G401.6 (cell line): ENCODE results near the gene SULF2.

Experiments
- FAIRE-seq: peaks from 2 replicates; lab custom pipeline; 2012; peaks lifted over from hg19 to GRCh38; lab: Jason Lieb, UNC

The SULF2 gene

DNA sequence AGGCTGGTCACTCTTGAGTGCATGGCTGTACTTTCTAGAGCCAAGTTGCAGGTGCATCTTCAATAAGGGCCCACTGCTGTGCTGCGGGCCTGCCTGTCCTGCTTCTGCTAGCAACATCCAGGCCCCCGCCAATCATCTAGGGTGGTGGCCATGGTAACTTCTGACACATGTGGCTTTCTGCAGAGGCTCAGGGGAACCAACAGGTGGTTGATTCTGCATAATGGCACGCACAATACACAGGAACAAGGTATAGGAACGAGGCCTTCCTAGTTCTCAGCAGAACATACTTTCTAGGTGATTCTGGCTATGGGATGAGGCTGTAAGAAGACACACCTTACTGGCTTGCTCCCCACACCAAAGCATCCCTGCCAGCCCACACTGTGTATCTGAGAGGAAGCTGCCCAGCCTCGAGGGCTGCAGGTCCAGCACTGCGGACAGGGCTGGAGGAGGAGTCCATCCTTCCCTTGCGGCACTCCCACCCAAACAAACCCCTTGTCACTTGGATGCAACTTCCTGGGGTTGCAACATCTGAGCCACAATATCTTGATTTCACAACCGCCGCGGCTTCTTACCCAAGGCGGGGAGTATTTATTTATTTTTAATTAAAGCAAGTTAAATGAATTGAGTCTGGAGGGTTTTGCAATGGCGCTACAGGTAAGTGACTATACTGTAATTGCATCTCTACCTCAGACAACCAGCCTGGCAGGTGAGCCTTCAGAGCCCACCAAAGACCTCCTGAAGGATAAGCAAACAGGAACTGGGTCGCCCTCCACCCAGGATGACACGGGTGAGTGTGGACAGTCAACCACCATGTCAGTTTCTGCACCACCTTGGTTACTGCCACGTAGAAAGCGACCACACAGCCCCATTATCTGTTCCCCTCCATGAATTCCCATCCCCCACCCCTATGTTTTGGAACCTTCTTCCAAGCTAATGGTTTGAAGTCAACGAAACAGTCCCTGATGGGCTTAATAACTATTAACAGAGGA is 49.6 kb downstream of the SULF2 start:
- FAIRE-seq = no peak

GRCh38 chr20:47734870-47735269 is 50.4 kb downstream of the SULF2 start:
- FAIRE-seq = no peak

DNA sequence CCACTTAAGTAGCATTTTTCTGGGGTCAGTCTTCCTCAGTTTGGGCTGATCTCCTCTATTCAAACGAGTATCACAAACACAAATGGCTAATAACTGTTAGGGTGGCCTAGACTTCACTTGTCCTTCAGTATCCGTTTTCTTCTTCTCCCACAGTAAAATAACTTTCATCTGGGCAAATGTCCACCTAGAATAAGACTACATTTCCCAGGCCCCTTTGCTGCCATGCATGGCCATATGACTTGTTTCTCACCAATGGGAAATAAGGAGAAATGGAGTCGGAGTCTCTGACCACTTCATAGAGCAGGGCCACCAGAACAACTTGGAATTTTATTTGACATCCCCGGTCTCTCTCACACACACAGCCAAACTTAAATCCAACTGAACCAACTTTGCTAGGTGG is 51.4 kb downstream of the SULF2 start:
- no peak for FAIRE-seq

- no peak for FAIRE-seq
Measured at GRCh38 chr20:47730744-47731143, 54.5 kb downstream of the SULF2 start.

- no peak for FAIRE-seq
Measured at GRCh38 chr20:47729472-47729871, 55.8 kb downstream of the SULF2 start.

DNA sequence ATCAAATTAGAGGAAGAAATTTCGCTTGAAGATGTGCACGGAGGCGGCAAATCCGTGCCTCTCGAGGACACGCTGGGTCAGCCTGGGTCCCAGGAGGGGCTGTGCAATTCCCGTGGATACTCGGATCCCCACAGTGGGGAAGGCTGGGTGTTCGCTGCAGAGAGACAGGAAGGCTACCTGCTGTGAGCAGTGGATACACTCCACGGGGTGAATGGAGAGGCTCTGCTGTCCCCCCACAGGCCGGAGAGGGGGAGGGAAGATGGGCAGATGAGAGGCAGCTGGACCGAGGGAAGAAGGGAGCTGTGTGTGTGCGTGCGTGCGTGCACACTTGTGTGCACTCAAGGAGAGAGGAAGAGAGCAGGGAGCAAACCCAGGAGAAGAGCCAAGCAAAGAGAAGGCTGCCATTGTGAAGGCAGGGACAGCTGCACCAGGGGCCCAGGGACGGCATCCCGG is 57.3 kb downstream of the SULF2 start:
- FAIRE-seq = no peak

DNA sequence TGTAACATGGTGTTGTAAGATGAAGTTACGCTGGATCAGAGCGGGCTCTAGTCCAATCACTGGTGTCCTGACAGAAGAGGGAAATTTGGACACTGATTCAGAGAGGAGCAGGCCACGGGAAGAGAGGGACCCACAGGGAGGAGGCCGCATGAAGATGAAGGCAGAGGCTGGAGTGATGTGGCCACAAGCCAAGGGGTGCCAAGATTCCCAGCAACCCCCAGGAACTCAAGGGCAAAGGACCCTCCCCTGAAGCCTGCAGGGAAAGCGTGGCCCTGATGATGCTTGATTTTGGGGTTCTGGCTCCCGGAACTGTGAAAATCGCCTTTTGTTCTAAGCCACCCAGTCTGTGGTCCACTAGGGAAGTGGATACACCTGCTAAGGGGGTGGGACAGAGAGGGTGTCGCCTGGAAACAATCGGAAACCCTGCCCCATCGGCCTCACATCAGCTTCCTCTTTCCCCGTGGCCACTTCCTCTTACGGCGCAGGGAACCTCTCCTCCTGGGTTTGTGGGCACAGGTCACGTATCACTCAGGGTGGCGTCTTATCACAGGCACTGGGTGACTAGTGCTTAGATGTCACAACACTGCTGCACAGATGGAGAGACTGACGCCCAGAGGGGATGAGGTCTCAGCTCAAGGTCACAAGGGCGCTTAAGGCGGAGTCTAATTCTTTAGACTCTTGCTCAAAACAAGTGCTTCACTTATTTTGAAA is 58.0 kb downstream of the SULF2 start:
- FAIRE-seq = no peak

GRCh38 chr20:47726632-47727031 is 58.6 kb downstream of the SULF2 start:
- no peak for FAIRE-seq

GRCh38 chr20:47725248-47725973 is 59.9 kb downstream of the SULF2 start:
- peak; percentile 61 for FAIRE-seq

DNA sequence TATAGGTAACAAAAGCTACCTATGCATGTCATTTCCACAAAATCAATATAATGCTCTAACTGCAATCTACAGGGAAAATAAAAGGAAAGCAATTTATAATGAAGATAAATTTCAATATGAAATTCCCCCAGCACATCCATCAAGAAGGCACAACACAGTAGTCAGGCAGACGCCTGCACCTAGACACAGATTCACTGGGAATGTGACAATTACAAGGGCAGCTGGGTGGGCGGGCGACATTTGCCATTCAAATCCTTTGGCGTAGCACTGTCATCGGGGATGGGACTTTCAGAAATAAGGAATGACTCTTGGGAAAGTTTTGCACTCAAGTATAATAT is 60.4 kb downstream of the SULF2 start:
- FAIRE-seq = no peak

GRCh38 chr20:47724396-47724795 is 60.9 kb downstream of the SULF2 start:
- no peak for FAIRE-seq

GRCh38 chr20:47723322-47723721 is 62.0 kb downstream of the SULF2 start:
- no peak for FAIRE-seq

- FAIRE-seq = no peak
Measured at GRCh38 chr20:47720636-47721427, 64.4 kb downstream of the SULF2 start.

DNA sequence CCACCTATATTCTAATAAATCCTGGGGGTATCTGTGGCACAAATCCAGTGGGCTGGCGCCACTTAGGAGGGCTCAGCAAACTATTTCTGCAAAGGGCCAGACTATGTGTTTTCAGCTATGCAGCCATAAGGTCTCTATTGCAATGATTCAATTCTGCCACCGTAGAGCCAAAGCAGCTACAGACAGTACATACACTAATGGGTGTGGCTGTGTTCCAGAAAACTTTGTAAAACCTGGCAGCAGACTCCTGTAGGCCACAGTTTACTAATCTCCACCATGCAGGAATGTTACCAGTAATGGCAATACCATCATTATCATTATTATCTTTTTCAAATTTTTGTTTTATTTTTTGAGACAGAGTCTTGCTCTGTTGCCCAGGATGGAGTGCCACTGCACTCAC is 65.7 kb downstream of the SULF2 start:
- FAIRE-seq = no peak

DNA sequence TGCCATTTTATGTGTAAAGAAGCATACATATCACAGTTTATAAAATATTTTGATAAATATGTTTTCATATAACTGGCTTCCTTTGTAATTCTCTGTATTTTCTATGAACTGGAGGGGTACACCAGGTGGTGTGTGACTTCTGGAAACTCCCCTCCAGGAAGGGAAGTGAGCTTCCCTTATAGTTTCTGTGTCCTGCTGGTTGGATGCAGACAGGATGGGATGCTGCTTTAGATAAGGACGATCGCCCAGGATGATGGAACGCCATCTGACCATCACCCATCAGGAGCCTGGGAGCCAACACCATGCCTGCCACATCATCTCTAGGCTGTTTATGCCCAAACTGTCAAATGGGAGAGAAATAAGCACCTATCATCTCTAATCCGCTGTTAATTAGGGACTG is 66.1 kb downstream of the SULF2 start:
- FAIRE-seq = no peak

DNA sequence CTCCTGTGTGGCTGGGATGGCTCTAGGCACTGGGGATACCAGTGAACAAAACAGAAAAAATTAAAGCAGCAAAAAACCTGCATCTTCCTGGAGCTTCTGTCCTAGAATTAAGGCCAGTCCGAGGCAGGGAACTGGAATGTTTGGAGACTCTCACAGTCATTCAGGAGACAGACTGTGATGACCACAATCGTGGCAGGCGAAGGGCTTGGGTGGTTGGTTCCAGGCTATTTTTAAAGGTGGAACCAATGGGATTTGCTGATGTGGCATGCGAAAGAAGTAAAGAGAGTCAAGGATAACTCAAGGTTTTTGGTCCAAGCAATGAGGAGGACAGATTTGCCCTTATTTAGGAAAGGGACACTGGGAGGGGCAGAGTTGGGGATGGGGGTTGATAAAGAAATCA is 66.9 kb downstream of the SULF2 start:
- FAIRE-seq = no peak

GRCh38 chr20:47717421-47717820 is 67.9 kb downstream of the SULF2 start:
- no peak for FAIRE-seq

GRCh38 chr20:47713878-47714450 is 71.3 kb downstream of the SULF2 start:
- no peak for FAIRE-seq

DNA sequence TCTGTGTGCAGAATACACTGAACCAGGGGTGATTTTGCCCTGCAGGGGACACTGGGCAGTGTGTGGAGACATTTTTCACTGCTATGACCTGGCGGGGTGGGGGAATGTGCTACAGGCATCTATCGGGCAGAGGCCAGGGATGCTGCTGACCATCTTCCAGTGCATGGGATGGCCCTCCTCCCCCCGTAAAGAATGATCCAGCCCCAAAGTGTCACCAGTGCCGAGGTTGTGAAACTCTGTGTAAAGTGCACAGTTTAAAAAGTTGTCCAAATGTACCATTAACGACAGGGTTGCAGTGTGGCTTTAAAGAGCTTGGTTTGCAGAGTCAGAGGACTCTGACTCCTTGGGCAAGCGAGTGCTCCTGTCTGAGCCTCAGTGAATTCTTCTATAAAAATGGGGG is 72.1 kb downstream of the SULF2 start:
- FAIRE-seq = no peak

GRCh38 chr20:47711046-47711752 is 74.1 kb downstream of the SULF2 start:
- no peak for FAIRE-seq

GRCh38 chr20:47710665-47711045 is 74.6 kb downstream of the SULF2 start:
- FAIRE-seq = no peak
